GM23248 (cell line): ENCODE measurements around the gene BTBD16.

ENCODE experiments used
- EZH2 ChIP-seq: fragments of 200-600 bp; sonication (generic); IDR thresholded peaks from 2 replicates; pipeline ENCODE4 v1.6.1; 2018; ENCODE audit warnings: antibody characterized with exemption, mild to moderate bottlenecking; ENCODE audit not compliant: insufficient read depth, poor library complexity, severe bottlenecking
- EZH2phosphoT487 ChIP-seq: fragments of 200-600 bp; sonication (generic); IDR thresholded peaks from 2 replicates; pipeline ENCODE4 v1.6.1; 2018; ENCODE audit warnings: antibody characterized with exemption, moderate library complexity, mild to moderate bottlenecking, low read depth; ENCODE audit not compliant: insufficient read depth

DNA sequence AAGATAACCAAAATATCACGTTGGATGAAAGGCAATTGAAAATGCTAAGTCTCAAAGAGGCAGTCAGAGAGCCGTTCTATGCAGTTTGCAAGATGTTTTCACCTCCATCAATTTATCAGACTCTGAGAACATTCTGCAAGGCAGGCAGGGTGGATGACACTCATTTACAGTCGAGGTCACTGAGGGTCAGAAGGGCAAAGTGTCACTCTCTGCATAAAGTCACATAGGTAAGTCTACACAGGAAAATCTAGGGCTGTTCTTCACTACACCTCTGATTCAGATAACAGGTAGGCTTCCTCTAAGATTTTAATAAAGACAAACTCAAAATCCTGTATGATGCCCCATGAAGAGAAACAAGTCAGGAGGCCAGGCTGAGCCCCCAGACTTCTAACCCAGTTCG is 102.0 kb downstream of the BTBD16 start:
- TF ChIP-seq EZH2phosphoT487 (no peak), EZH2 (no peak)
